Activated naive CD8-positive, alpha-beta T cell (primary cell): Measurements from ENCODE around the gene B4GALT1.

ENCODE experiments used
- H3K27ac Mint-ChIP-seq: one replicate; pipeline ENCODE4 v1.8.0; 2021; ENCODE audit warnings: mixed read lengths
- H3K27me3 Mint-ChIP-seq: one replicate; pipeline ENCODE4 v1.8.0; 2021; ENCODE audit warnings: mixed read lengths
- H3K36me3 Mint-ChIP-seq: one replicate; pipeline ENCODE4 v1.8.0; 2021; ENCODE audit warnings: mixed read lengths
- H3K4me1 Mint-ChIP-seq: one replicate; pipeline ENCODE4 v1.8.0; 2021; ENCODE audit warnings: low read depth, mixed read lengths
- H3K4me3 Mint-ChIP-seq: one replicate; pipeline ENCODE4 v1.8.0; 2021; ENCODE audit warnings: mild to moderate bottlenecking, mixed read lengths
- H3K9me3 Mint-ChIP-seq: one replicate; pipeline ENCODE4 v1.8.0; 2021; ENCODE audit warnings: low read depth, mixed read lengths

Gene B4GALT1

GRCh38 chr9:33167084-33167971, at the start of gene B4GALT1:
Gene B4GALT1 (minus strand): TSS chr9:33167336. CDS start chr9:33167169, 167 bp downstream.
- Mint-ChIP-seq H3K4me3 (peak within 1 kb of the TSS; percentile 93), H3K9me3 (no peaks in the 10 kb centered on the region), H3K27me3 (no peaks in the 10 kb centered on the region), H3K27ac (peak within 1 kb of the TSS; percentile 97), H3K4me1 (peaks cover 56% of the 10 kb centered on the region), H3K36me3 (no peaks in the 10 kb centered on the region)

GRCh38 chr9:33211695-33212393, 44.7 kb upstream of the B4GALT1 start:
- Mint-ChIP-seq H3K27ac (no peak overlapping the region), H3K4me3 (no peak overlapping the region), H3K4me1 (no peaks in the 10 kb centered on the region), H3K36me3 (no peaks in the 10 kb centered on the region), H3K9me3 (no peaks in the 10 kb centered on the region), H3K27me3 (no peaks in the 10 kb centered on the region)

- Mint-ChIP-seq H3K9me3 (no peaks in the 10 kb centered on the region), H3K27ac (no peak overlapping the region), H3K4me1 (no peaks in the 10 kb centered on the region), H3K4me3 (no peak overlapping the region), H3K27me3 (no peaks in the 10 kb centered on the region), H3K36me3 (no peaks in the 10 kb centered on the region)
Measured at GRCh38 chr9:33210006-33210715, 43.0 kb upstream of the B4GALT1 start.

- H3K27ac Mint-ChIP-seq, result no peak overlapping the region
- H3K4me3 Mint-ChIP-seq, result no peak overlapping the region
- H3K9me3 Mint-ChIP-seq, result no peaks in the 10 kb centered on the region
- H3K27me3 Mint-ChIP-seq, result no peaks in the 10 kb centered on the region
- H3K4me1 Mint-ChIP-seq, result no peaks in the 10 kb centered on the region
- H3K36me3 Mint-ChIP-seq, result no peaks in the 10 kb centered on the region
Measured at GRCh38 chr9:33209394-33209793, 42.3 kb upstream of the B4GALT1 start.

GRCh38 chr9:33202552-33203201, 35.5 kb upstream of the B4GALT1 start:
- H3K27me3 Mint-ChIP-seq, result no peaks in the 10 kb centered on the region
- no peak overlapping the region for H3K27ac Mint-ChIP-seq
- no peaks in the 10 kb centered on the region for H3K36me3 Mint-ChIP-seq
- H3K9me3 Mint-ChIP-seq, result no peaks in the 10 kb centered on the region
- peaks cover 3% of the 10 kb centered on the region for H3K4me1 Mint-ChIP-seq
- no peak overlapping the region for H3K4me3 Mint-ChIP-seq

- Mint-ChIP-seq H3K4me3 (no peak overlapping the region), H3K27ac (no peak overlapping the region), H3K27me3 (no peaks in the 10 kb centered on the region), H3K36me3 (no peaks in the 10 kb centered on the region), H3K9me3 (no peaks in the 10 kb centered on the region), H3K4me1 (peaks cover 3% of the 10 kb centered on the region)
Measured at GRCh38 chr9:33202018-33202417, 34.9 kb upstream of the B4GALT1 start.

GRCh38 chr9:33198165-33198564, 31.0 kb upstream of the B4GALT1 start:
- H3K36me3 Mint-ChIP-seq, result no peaks in the 10 kb centered on the region
- no peak overlapping the region for H3K4me3 Mint-ChIP-seq
- no peak overlapping the region for H3K27ac Mint-ChIP-seq
- H3K27me3 Mint-ChIP-seq, result no peaks in the 10 kb centered on the region
- no peaks in the 10 kb centered on the region for H3K9me3 Mint-ChIP-seq
- H3K4me1 Mint-ChIP-seq, result peaks cover 3% of the 10 kb centered on the region

- no peaks in the 10 kb centered on the region for H3K36me3 Mint-ChIP-seq
- H3K27ac Mint-ChIP-seq, result no peak overlapping the region
- H3K9me3 Mint-ChIP-seq, result no peaks in the 10 kb centered on the region
- no peaks in the 10 kb centered on the region for H3K4me1 Mint-ChIP-seq
- no peak overlapping the region for H3K4me3 Mint-ChIP-seq
- H3K27me3 Mint-ChIP-seq, result no peaks in the 10 kb centered on the region
Measured at GRCh38 chr9:33197279-33198152, 30.4 kb upstream of the B4GALT1 start.

- Mint-ChIP-seq H3K27ac (no peak overlapping the region), H3K9me3 (no peaks in the 10 kb centered on the region), H3K4me1 (no peaks in the 10 kb centered on the region), H3K27me3 (no peaks in the 10 kb centered on the region), H3K4me3 (no peak overlapping the region), H3K36me3 (no peaks in the 10 kb centered on the region)
Measured at GRCh38 chr9:33196736-33197135, 29.6 kb upstream of the B4GALT1 start.

- H3K4me3 Mint-ChIP-seq, result no peak overlapping the region
- H3K27ac Mint-ChIP-seq, result no peak overlapping the region
- peaks cover 1% of the 10 kb centered on the region for H3K27me3 Mint-ChIP-seq
- no peaks in the 10 kb centered on the region for H3K9me3 Mint-ChIP-seq
- no peaks in the 10 kb centered on the region for H3K4me1 Mint-ChIP-seq
- no peaks in the 10 kb centered on the region for H3K36me3 Mint-ChIP-seq
Measured at GRCh38 chr9:33193818-33194217, 26.7 kb upstream of the B4GALT1 start.

GRCh38 chr9:33192493-33193255, 25.5 kb upstream of the B4GALT1 start:
- H3K4me1 Mint-ChIP-seq, result no peaks in the 10 kb centered on the region
- H3K27me3 Mint-ChIP-seq, result peaks cover 3% of the 10 kb centered on the region
- no peak overlapping the region for H3K27ac Mint-ChIP-seq
- no peaks in the 10 kb centered on the region for H3K9me3 Mint-ChIP-seq
- no peak overlapping the region for H3K4me3 Mint-ChIP-seq
- no peaks in the 10 kb centered on the region for H3K36me3 Mint-ChIP-seq

GRCh38 chr9:33190021-33190705, 23.0 kb upstream of the B4GALT1 start:
- Mint-ChIP-seq H3K27ac (no peak overlapping the region), H3K4me3 (no peak overlapping the region), H3K36me3 (no peaks in the 10 kb centered on the region), H3K9me3 (no peaks in the 10 kb centered on the region), H3K27me3 (peaks cover 3% of the 10 kb centered on the region), H3K4me1 (no peaks in the 10 kb centered on the region)

GRCh38 chr9:33189331-33189791, 22.2 kb upstream of the B4GALT1 start:
- H3K4me1 Mint-ChIP-seq, result no peaks in the 10 kb centered on the region

More at GRCh38 chr9:33189331-33189791, 22.2 kb upstream of the B4GALT1 start:
- Mint-ChIP-seq H3K27me3 (peaks cover 3% of the 10 kb centered on the region), H3K27ac (no peak overlapping the region), H3K9me3 (no peaks in the 10 kb centered on the region), H3K36me3 (no peaks in the 10 kb centered on the region), H3K4me3 (no peak overlapping the region)
